HL-60/S4 (cell line): ENCODE results near the gene ZNF354B.
"Not testable (repeated sequence)": the region's sequence is repeated elsewhere in the genome, so short reads cannot be mapped to it uniquely, and the experiment has no call there.

ENCODE experiments used
- in situ Hi-C: fragments of 300-500 bp; cut with MboI; formaldehyde crosslinking; loops from 2 replicates; pipeline ENCODE4 v1.14.3; 2022; ENCODE audit warnings: low sequenced_read_pairs

Gene ZNF354B

GRCh38 chr5:178883115-178883694 lies 23.5 kb downstream of the ZNF354B start:
- in situ Hi-C loops = not testable (repeated sequence)

DNA sequence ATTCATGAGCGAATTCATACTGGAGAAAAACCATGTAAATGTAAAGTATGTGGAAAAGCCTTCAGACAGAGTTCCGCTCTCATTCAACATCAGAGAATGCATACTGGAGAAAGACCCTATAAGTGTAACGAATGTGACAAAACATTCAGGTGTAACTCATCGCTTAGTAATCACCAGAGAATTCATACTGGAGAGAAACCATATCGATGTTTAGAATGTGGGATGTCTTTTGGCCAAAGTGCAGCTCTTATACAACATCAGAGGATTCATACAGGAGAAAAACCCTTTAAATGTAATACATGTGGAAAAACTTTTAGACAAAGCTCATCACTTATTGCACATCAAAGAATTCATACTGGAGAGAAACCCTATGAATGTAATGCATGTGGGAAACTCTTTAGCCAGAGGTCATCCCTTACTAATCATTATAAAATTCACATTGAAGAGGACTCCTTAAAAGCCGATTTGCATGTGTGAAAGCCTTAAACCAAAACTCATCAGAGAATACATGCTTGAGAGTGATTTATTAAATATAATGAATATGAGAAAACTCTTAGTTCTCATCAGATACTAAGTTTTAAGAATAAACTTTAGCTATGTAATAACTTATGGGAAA lies 24.2 kb downstream of the ZNF354B start:
- in situ Hi-C loops = no loop called here

GRCh38 chr5:178895615-178896571 lies 36.1 kb downstream of the ZNF354B start, which contains the start of gene ZFP2:
ZFP2 (plus strand) TSS chr5:178895913; CDS start chr5:178931314, 35,401 bp downstream.
- in situ Hi-C loops = no loop called here

GRCh38 chr5:178899289-178899688 lies 39.5 kb downstream of the ZNF354B start:
- in situ Hi-C loops = no loop called here

DNA sequence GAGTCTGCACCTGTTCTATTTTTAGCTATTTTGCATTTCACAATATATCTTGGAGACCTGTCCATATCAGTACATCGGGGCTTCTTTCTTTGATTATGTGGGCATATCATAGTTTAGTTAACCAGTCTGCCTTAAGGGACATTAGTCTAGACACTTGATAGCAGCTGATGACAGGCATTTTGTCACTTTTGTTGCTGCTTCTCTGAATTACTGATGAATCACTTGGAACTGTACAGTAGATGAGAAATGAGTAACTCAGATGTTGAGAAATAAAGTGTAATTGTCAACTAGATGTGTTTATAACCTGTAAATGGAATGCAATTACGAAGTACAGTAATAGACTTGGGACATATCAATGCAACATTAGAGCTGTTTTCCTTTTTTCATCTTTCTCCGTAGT lies 43.1 kb downstream of the ZNF354B start:
- in situ Hi-C loops = no loop called here

DNA sequence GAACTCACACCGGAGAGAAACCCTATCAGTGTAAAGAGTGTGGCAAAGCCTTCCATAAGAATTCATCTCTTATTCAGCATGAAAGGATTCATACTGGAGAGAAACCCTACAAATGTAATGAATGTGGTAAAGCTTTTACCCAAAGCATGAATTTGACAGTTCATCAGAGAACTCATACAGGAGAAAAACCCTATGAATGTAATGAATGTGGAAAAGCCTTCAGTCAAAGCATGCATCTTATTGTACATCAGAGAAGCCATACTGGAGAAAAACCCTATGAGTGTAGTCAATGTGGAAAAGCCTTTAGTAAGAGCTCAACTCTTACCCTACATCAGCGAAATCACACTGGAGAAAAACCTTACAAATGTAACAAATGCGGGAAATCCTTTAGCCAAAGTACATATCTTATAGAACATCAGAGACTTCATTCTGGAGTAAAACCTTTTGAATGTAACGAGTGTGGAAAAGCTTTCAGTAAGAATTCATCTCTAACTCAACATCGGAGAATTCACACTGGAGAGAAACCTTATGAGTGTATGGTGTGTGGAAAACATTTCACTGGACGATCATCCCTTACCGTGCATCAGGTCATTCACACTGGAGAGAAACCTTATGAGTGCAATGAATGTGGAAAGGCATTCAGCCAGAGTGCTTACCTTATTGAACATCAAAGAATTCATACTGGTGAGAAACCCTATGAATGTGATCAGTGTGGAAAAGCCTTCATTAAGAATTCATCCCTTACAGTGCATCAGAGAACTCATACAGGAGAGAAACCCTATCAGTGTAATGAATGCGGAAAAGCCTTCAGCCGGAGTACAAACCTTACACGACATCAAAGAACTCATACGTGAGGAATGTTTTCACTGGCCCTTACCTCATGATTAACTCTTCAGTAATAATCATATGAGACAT lies 72.3 kb downstream of the ZNF354B start:
- in situ Hi-C loops = no loop called here
